NAMALWA (cell line): Measurements from ENCODE around the gene ADK.
"Not testable (repeated sequence)": the region's sequence is repeated elsewhere in the genome, so short reads cannot be mapped to it uniquely, and the experiment has no call there.

Source experiments
- DNase-seq: peaks from one replicate; pipeline ENCODE4 v3.0.0-alpha.2; 2015; ENCODE audit warnings: low spot score

ADK gene

DNA sequence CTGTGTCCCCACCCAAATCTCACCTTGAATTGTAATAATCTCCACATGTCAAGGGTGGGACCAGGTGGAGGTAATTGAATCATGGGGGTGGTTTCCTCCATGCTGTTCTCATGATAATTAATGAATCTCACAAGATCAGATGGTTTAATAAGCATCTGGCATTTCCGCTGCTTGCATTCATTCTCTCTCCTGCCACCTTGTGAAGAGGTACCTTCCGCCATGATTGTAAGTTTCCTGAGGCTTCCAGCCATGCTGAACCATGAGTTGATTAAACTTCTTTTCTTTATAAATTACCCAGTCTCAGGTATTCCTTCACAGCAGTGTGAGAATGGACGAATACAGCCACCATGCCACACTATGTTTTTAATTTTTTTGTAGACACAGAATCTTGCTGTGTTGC, 345.3 kb downstream of the ADK start:
- DNase-seq, result not testable (repeated sequence)

DNA sequence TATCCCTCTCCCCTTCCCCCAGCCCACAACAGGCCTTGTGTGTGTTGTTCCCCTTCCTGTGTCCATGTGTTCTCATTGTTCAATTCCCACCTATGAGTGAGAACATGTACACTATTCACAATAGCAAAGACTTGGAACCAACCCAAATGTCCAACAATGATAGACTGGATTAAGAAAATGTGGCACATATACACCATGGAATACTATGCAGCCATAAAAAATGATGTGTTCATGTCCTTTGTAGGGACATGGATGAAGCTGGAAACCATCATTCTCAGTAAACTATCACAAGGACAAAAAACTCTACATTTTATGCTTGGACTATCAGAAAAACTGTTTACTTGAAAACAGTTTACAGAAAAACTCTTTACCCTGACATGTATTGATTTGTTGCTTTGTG, 347.6 kb downstream of the ADK start:
- DNase-seq, result not testable (repeated sequence)

DNA sequence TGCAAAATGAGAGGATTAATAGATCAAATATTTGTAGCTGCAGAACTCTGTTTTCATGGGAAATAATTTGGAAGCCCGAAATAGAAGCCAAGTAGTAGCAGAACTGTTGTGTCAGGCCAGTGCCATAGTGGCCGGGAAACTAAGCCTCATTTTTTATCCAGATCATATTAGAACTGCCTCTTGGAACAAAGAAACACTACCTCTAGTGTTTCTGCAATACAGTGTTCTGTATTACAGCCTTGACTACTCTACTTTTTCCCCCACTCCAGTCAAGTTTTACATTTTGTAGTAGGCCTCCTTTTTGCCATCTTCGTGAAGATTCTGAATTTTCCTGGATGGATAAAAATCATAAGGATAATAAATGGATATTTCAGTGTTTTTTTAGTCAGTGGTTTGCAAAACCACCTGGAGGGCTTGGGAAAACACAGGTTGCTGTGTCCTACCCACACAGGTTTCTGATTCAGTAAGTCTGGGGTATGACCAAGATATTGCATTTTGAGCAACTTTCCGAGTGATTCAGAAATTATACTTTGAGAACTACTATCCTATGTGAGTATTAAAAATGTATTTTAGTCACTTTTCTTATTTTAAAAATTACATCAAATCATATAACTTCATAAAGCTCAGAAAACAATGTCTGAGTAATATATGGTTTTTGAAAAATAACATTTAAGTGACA, 349.1 kb downstream of the ADK start:
- no peak for DNase-seq

DNA sequence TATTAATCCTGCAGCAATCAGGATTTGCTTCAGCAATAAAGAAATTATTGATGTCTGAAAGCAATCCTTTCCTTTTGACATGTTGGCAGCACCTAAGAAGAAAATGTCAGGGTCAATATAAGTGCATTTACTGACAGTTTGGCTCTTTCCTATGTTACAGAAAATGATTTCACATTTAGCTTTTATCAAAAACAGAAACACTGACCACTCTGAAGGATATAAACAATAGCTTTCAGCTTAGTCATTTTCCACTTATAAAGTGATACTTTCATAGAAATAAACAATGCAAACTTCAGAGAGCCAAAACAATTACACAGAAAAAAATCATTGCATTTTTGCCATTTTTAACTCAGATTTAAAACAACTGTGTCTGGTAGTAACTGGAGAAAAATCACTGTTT, 349.8 kb downstream of the ADK start:
- DNase-seq, result no peak

DNA sequence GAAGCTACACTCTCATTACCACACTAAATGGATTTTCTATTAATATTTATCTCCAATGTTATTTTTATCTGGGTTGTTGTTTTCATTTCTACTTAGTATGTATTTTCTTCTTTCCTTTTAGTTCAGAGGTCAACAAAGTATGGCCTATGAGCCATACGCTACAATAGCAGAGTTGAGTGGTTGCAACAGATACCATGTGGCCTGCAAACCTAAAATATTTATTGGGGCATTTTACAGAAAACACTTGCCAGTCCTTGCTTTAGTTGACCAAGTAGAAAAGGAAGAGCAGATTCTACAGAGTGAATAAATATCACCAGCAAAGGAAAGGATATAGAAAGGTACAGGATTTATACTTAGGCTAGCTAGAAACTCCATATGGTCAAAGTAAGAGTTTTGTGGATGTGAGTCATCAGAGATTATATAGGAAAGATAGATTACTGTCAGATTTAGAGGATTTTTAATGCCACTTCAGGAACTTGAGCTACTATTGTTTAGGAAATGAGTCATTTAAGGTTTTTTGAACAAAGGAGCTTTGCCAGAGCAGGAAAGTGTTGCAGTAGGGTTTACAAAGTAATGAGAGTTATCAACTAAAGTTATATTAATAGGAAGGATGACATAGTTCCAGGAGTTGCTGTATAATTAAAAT, 352.1 kb downstream of the ADK start:
- DNase-seq, result no peak

DNA sequence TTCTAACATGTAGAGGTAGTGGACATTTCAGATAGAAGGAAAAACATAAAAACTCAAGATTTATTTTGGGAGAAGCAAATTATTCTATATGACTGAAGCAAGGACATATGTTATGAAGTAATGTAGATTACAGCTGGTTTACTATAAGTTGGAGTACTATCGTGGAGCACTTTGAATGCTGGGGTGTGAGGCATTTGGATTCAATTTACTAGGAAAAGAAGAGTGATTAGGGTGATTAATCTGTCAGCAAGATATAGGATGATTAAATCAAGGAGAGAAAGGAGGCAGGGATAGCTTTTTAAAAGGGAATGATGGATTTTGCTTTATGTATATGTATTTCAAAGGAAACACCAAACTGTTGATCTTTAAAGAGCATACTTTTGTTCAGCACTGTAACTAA, 356.9 kb downstream of the ADK start:
- DNase-seq, result no peak

DNA sequence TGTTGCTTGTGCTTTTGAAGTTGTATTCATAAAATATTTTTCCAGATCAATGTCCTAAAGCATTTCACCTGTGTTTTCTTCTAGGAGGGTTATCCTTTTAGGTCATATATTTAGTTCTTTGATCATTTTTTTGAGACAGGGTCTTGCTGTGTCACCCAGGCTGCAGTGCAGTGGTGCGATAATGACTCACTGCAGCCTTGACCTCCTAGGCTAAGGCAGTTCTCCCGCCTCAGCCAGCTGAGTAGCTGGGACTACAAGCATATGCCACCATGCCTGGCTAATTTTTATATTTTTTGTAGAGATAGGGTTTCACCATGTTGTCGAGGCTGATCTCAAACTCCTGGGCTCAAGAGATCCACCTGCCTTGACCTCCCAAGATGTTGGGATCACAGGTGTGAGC, 359.6 kb downstream of the ADK start:
- DNase-seq, result no peak

DNA sequence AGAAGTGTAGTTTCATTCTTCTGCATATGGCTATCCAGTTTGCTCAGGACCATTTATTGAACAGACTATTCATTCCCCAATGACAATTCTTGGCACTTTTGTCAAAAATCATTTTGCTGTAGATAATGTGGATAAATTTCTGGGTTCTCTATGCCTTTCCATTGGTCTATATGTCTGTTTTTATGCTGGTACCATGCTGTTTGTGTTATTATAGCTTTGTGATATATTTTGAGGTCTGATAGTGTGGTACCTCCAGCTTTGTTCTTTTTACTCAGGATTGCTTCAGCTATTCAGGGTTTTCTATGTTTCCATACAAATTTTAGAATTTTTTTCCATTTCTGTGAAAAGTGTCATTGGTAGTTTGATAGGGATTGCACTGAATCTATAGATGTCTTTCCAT, 360.0 kb downstream of the ADK start:
- DNase-seq, result no peak

DNA sequence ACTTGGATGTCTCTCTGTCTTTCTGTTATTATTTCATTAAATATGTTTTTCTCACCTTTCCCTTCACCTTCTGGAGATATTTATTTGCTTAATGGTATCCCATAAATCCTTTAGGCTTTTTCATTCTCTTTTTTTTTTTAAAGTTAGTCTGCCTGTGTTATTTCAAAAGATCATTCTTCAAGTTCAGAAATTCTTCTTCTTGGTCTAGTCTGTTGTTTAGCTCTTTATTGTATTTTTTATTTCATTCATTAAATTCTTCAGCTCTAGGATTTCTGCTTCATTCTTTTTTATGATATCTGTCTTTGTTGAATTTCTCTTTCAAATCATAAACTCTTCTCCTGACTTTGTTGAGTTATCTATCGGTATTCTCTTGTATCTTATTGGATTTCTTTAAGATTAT, 363.3 kb downstream of the ADK start:
- no peak for DNase-seq

DNA sequence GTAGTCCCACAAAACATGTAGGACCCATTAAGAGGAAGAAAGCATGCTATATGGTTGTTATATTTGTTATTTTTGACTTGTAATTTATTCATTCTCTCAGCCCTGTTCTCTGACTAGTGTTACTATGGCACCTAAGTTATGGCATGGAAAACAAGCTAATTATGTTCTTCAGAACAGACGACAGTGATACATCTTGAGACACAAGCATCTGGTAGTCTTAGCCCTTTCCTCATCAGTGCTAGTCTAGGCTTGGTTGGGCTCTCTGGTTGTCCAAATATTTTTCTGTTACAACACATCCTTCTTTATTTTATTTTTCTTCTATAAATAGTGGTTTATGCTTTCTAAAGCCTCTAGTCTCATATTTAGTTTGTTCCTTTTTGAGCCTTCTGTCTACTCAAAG, 367.0 kb downstream of the ADK start:
- DNase-seq, result no peak

DNA sequence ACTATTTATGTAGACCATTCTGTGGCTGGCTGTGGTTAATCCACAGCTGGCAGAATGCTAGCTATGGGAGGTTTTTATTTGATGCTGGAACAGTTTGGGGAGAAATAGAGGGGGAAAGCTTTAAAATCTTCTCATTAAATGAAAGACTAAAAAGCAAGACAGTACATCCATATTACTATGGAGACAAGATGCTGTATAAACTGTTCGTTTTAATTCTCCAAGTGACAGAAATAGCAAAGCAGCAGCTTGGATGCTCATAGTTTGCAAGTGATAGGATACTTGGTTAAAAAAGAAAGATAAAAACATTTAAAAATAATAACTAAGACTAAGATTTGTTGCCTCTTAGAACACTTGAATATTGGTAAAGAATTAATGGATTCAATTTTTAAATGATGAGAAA, 370.5 kb downstream of the ADK start:
- no peak for DNase-seq

DNA sequence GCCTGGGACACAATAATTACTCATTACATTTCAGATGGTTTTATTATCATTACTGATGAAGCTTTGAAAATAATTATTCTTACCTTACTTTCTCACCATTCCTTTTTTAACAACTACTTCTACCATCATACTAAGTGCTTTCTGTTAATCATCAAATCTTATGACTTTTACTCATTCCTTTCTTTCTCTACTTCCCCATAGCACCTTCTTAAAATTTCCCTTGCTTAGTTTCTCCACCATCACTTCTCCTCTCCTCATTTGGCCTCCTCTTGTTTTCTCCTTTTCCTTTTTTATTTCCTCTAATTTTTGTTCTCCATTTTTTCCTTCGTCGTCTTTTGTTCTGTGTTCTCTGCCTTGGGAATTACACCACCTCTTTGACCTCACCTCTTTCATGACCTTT, 372.2 kb downstream of the ADK start:
- no peak for DNase-seq

DNA sequence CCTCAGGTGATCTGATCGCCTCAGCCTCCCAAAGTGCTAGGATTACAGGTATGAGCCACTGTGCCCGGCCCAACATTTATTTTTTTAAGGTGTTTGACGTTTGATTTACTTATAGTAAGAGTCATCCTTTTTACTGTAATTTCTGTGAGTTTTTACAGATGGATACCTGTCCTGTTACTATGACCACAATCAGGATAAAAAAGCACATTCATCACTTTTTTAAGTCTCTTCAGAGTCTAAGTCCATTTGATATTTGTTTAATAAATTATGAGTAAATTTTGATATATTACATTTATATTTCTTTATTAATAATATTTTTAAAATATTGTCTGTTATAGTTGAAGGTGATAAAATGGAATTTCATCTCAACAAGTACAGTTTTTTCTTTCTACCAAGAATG, 374.9 kb downstream of the ADK start:
- no peak for DNase-seq

DNA sequence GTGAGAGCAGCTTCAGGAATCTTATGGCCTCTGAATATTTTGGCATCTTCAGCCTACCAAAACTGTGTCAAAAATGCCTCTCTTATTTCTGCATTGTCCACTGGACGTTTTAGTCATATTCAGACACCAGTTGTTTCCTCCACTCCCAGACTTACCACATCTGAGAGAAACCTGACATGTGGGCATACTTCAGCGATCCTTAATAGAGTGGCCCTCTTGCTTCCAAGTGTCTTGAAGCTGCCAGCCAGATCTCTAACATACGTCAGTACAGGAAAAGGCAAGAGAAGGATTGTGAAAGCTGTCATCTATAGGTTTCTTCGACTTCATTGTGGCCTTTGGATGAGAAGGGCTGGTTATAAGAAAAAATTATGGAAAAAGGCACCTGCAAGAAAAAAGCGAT, 376.6 kb downstream of the ADK start:
- DNase-seq, result not testable (repeated sequence)

DNA sequence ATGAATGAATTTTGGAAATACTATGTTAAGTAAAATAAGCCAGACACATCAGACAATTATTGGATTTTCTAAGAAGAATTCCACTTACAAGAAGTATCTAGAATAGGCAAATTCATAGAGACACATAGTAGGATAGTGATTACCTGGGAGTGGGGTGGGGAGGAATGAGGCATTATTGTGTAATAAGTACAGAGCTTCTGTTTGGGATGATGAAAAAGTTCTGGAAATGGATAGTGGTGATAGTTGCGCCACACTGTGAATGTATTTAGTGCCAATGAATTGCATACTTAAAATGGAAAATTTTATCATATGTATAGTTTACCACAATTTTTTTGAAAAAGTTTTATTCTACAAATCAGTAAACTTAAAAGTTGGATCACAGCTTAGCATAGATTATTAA, 378.2 kb downstream of the ADK start:
- no peak for DNase-seq

DNA sequence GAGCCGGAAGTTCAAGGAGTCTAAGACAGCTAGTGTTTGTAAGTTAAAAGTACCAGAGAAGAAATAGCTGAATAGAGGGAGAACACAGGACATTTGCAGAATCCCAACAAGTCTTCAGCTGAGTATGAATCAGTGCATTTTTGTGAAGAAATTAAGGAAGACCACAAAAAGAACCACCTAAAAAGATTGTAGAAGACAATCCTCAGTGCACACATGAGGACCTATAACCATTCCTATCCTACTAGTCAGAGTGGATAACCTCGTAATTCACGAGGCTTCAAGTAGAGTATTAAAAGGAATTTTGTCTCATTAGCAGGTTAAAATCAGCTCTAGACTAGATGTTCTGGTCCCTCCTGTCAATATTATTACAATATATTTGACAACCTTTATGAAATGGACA, 380.0 kb downstream of the ADK start:
- DNase-seq, result no peak

DNA sequence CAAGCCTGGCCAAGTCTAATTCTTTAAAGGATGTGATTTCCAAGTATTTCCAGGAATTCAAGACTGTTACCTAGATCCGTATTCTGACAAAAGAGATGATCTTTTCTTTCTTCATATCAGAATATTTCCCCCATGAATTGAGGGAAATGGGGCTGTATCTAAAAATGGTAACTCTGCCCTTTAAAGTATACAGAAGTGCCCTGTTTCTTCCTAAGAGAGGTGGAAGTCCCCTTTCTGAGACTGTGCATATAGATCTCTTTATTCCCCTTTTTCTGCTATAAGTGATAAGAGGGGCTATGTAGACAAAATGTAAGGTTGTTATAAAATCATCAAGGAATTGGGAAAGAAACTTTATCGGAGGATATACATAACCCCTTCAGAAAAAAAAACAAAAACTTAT, 388.3 kb downstream of the ADK start:
- no peak for DNase-seq

DNA sequence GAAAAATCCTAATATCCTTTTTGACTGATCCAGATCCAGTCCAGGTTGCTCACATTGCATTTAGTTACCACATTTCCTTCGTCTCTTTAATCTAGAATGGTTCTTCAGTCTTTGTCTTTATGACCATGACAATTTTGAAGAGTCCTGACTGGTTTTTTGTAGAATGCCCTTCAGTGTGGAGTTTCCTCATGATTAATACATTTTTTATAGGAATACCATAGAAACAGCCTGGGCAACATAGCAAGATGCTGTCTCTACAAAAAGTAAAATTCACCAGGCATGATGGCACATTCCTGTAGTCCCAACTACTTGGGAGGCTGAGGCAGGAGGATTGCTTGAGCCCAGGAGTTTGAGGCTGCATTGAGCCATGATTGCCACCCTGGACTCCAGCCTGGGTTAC, 390.4 kb downstream of the ADK start:
- DNase-seq, result no peak

DNA sequence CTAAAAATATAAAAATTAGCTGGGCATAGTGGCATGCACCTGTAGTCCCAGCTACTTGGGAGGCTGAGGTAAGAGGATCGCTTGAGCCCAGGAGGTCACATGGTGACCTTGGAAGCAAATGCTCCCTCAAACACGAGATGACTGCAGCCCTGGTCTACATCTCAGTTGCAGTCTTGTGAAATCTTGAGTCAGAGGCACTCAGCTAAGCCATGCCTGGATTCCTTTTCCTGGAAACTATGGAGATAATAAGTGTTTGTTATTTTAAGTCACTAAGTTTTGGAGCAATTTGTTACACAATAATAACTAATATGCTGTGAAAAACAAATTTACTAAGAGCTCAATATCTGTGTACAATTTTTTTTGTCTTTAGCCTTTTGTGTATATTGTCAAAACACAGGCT, 391.1 kb downstream of the ADK start:
- DNase-seq, result no peak

DNA sequence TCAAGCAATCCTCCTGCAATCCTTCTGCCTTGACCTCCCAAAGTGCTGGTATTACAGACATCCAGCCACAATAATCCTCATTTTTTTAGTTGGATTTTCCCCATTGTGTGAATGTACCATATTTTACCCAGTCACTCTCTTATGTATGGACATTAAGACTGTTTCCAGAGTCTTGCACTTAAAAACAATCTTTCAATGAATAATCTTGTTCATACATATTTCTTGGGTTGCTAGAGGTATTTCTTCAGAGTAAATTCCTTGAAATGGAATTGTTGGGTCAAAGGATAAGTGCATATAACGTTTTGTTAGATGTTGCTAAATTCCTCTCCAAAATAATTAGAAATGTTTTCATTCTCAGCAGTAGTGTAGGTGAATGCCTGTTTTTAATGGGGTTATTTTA, 392.3 kb downstream of the ADK start:
- no peak for DNase-seq

DNA sequence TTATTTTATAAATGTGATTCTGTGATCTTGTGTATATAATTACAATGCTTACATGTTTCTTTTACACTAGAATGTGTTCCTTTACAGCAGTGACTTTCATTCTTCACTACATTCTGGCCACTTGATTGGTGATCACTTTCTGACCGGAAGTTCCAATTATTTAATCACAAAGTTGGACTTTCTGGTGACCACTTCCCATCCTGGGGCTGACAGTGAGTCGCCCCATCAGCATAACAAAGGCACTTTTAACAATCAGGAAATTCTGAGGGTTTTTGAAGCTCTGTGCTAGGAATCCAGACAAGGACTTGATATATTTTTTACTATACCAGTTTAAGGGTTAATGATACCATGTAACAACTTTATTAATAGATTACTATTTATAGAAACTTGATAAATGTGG, 393.1 kb downstream of the ADK start:
- DNase-seq, result no peak

DNA sequence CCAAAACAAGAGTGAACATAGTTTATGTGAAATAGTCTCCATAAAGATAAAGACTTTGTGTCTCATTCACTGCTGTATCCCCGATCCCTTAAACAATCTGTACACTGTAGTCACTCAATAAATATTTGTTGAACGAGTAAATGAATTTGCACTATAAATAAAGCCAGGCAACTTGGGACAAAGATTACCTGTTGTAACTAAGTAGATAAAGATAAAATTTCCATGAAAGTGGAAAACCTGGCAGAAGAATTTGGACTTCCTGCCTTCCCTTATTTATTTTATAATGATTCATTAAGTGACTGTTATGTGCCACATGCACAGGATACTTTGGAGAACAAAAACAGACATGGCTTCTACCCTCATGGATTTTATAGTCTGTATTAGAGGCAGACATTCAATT, 397.7 kb downstream of the ADK start:
- no peak for DNase-seq

DNA sequence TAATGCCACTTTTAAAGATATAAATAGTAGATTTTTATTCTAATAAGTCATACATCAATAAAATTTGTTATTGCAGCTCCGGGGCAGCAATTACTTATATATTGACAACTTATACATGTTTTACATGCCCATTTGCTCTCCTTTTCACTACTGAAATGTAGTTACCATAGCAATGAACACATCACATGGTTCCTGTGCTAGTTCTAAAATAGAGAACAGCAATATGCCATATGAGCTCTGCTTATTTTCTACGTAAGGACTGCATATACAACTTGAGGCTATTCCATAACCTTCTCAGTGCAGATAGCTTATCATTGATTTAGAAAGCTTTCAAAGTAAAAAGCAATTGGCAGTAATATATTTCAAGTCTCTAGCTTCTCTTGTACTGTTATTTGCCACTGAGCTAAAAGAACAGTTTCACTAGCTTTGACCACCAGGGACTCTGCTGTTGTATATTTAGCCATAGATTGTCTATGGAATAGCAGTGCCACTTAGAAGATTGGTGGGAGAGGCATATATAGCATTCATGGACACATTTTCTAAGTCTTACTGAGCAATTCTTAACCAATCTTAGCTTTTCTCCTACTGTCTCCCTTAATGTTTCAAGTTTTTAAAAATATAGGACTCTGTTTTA, 405.2 kb downstream of the ADK start:
- no peak for DNase-seq

DNA sequence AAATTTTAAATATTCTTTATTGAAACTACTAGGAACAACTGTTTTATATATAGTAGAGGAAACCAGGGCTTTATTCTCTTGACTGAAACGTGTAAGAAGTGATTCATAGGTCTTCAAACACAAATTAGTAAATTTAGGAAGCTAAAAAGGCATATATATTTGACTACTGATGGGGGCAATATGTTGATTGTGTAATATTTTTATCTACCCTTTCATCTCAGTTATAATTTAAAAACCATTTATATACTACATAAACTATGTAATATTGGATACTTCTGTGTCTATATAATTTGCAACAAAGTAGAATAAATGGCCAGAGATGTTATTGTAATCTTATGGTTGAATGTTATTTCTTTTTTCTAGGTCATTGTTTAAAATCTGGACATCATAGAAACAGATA, 406.1 kb downstream of the ADK start:
- DNase-seq, result no peak
